IMR-90 (cell line): ENCODE data around the gene PRAME.
"Not testable (repeated sequence)": the region's sequence is repeated elsewhere in the genome, so short reads cannot be mapped to it uniquely, and the experiment has no call there.

Experiments
- CTCF ChIP-seq: conservative IDR thresholded peaks from 2 replicates; pipeline ENCODE4 v1.5.1; 2012; ENCODE audit warnings: mild to moderate bottlenecking, low read depth, low read length, improper control_type of control experiment
- SMC3 ChIP-seq: fragments of 150-350 bp; IDR thresholded peaks from 2 replicates; pipeline ENCODE4 v1.6.1; 2016; ENCODE audit warnings: low read depth, mild to moderate bottlenecking, antibody characterized with exemption, low read length, moderate library complexity

DNA sequence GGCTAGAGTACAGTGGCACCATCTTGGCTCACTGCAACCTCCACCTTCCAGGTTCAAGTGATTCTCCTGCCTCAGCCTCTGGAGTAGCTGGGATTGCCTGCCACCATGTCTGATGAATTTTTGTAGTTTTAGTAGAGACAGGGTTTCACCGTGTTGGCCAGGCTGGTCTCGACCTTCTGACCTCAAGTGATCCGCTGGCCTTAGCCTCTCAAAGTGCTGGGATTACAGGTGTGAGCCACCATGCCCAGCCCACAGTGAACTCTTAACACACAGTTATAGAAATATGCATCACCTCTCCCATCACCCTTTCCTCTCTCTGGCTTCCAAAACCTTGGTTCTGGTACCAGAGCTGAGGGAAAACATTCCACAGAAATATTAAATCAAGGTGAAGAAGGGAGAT lies 49.0 kb upstream of the PRAME start:
- TF ChIP-seq SMC3, CTCF: not testable (repeated sequence)
